GM23248 (cell line): ENCODE measurements around the gene DCUN1D3. TPM values are rescaled to one million over a fixed set of nuclear protein-coding genes. Genes with fewer than 3 reads are reported as not detected.

ENCODE experiments used
- DNase-seq: peaks from one replicate; pipeline ENCODE4 v3.0.0-alpha.2; 2015
- H2AFZ ChIP-seq: fragments of 200-600 bp; sonication (generic); 2 replicates; pipeline ENCODE4 v1.6.1; 2016; ENCODE audit warnings: antibody characterized with exemption
- H3F3A ChIP-seq: fragments of 200-600 bp; sonication (generic); 2 replicates; pipeline ENCODE4 v1.6.1; 2016; ENCODE audit warnings: mild to moderate bottlenecking, antibody characterized with exemption, mixed run types; ENCODE audit not compliant: insufficient read depth
- H3K27ac ChIP-seq: fragments of 200-600 bp; sonication (generic); 2 replicates; pipeline ENCODE4 v1.5.1; 2016; ENCODE audit warnings: mild to moderate bottlenecking
- H3K27me3 ChIP-seq: fragments of 200-600 bp; sonication (generic); replicated peaks from 2 replicates; pipeline ENCODE4 v1.6.1; 2016; ENCODE audit warnings: mild to moderate bottlenecking; ENCODE audit not compliant: insufficient read depth
- H3K36me3 ChIP-seq: fragments of 200-600 bp; sonication (generic); 2 replicates; pipeline ENCODE4 v1.6.1; 2016; ENCODE audit warnings: low read depth, mild to moderate bottlenecking
- H3K4me1 ChIP-seq: fragments of 200-600 bp; sonication (generic); 2 replicates; pipeline ENCODE4 v1.6.1; 2016; ENCODE audit warnings: mild to moderate bottlenecking; ENCODE audit not compliant: insufficient read depth
- H3K4me2 ChIP-seq: fragments of 200-600 bp; sonication (generic); one replicate; pipeline ENCODE4 v1.6.1; 2016; ENCODE audit warnings: mild to moderate bottlenecking; ENCODE audit not compliant: unreplicated experiment
- H3K4me3 ChIP-seq: fragments of 200-600 bp; sonication (generic); 2 replicates; pipeline ENCODE4 v1.5.1; 2016; ENCODE audit warnings: mild to moderate bottlenecking
- H3K79me2 ChIP-seq: fragments of 200-600 bp; sonication (generic); 2 replicates; pipeline ENCODE4 v1.6.1; 2016; ENCODE audit warnings: mild to moderate bottlenecking; ENCODE audit not compliant: insufficient read depth
- H3K9ac ChIP-seq: fragments of 200-600 bp; sonication (generic); 2 replicates; pipeline ENCODE4 v1.6.1; 2016; ENCODE audit warnings: mild to moderate bottlenecking
- H3K9me2 ChIP-seq: fragments of 200-600 bp; sonication (generic); 2 replicates; pipeline ENCODE4 v1.6.1; 2016; ENCODE audit warnings: mixed run types, mild to moderate bottlenecking, moderate library complexity; ENCODE audit not compliant: insufficient read depth
- H3K9me3 ChIP-seq: fragments of 200-600 bp; sonication (generic); one replicate; pipeline ENCODE4 v1.6.1; 2017; ENCODE audit warnings: low read depth
- H4K20me1 ChIP-seq: fragments of 200-600 bp; sonication (generic); 2 replicates; pipeline ENCODE4 v1.6.0; 2016; ENCODE audit not compliant: insufficient read depth
- EZH2 ChIP-seq: fragments of 200-600 bp; sonication (generic); IDR thresholded peaks from 2 replicates; pipeline ENCODE4 v1.6.1; 2018; ENCODE audit warnings: antibody characterized with exemption, mild to moderate bottlenecking; ENCODE audit not compliant: insufficient read depth, poor library complexity, severe bottlenecking
- EZH2phosphoT487 ChIP-seq: fragments of 200-600 bp; sonication (generic); IDR thresholded peaks from 2 replicates; pipeline ENCODE4 v1.6.1; 2018; ENCODE audit warnings: antibody characterized with exemption, moderate library complexity, mild to moderate bottlenecking, low read depth; ENCODE audit not compliant: insufficient read depth
- WGBS, 2 experiments: methylation state at CpG; one replicate each; pipeline ENCODE4 v1.1.6; 2015 to 2017; ENCODE audit warnings: low lambda C conversion rate in 2 of 2, low coverage in 1 of 2; ENCODE audit errors: missing lambda C conversion rate in 2 of 2; 5-methylcytosine and 5-hydroxymethylcytosine counted together
- in situ Hi-C: fragments of 300-500 bp; cut with MboI; formaldehyde crosslinking; loops from 2 replicates; pipeline ENCODE4 v1.15.0; 2020
- polyA plus RNA-seq: library from polyadenylated mRNA; unstranded; fragments of >200 nt; fragmentation: Nextera tagmentation; extraction: Ambion mirVana; gene quantifications from 2 replicates; pipeline ENCODE4 v1.2.1, GENCODE V29; 2016
- total RNA-seq: library from RNA; depleted of rRNA; stranded (reverse); fragments of >200 nt; shearing (Covaris generic); gene quantifications from 2 replicates; pipeline ENCODE4 v1.2.3, GENCODE V29; 2014

Gene DCUN1D3
- total and polyA plus RNA-seq, 2 experiments from 2014 or later: 15.2 to 35.2 TPM

DNA sequence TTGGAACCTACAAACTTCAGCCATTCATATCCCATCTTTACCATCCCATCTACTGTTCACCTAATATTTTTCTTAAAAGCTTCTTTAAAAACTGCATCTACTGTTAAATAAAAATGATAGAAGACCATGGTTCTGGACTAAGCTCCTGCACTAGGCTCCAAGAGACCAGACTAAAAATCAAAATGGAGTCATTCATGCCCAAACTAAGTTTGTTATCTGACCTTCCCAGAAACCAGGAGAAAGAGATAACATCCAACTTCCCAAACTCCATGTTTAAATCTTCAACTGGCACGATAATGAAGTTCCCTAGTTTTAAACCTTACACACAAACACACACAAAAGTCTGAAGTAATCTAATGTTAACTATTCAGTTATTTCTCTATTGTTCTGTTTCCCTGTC, 13.8 kb downstream of the DCUN1D3 start:
- no peak overlapping the region for H3K27ac ChIP-seq
- no peak overlapping the region for H3K9ac ChIP-seq
- no peak overlapping the region for H3K4me2 ChIP-seq
- no peaks in the 10 kb centered on the region for H3K9me2 ChIP-seq
- peaks cover 34% of the 10 kb centered on the region; the same call in 1 of the 2 replicates for H3F3A ChIP-seq
- peaks cover 15% of the 10 kb centered on the region for H3K4me1 ChIP-seq
- in situ Hi-C loops: no loop called here
- WGBS, 2 experiments: 43 to 69% methylated on average over 1 of the region's 1 CpG
- no peak overlapping the region for H3K4me3 ChIP-seq
- H2AFZ ChIP-seq: no peak overlapping the region
- H3K36me3 ChIP-seq: no peaks in the 10 kb centered on the region
- H3K9me3 ChIP-seq: no peaks in the 10 kb centered on the region
- no peak for TF ChIP-seq EZH2
- no peak for TF ChIP-seq EZH2phosphoT487
- peaks cover 38% of the 10 kb centered on the region for H4K20me1 ChIP-seq
- H3K79me2 ChIP-seq: peaks cover 100% of the 10 kb centered on the region
- H3K27me3 ChIP-seq: no peaks in the 10 kb centered on the region
- no peak for DNase-seq

DNA sequence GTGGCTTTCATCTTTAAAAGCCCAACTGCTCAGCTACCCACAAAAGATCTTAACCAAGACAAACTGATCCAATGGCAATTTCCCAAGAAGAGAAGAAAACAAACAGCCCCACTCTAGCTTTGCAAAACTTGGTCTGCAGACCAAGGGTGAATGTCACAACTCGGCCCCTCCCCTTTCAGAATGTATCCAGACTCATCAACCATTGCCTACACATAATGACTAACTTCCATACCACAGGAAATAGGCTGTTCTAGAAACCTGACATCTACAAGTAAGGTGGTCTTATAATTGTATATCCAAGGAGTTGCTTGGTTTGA, 16.0 kb downstream of the DCUN1D3 start:
- peak overlapping the region; percentile 27 for H3K4me2 ChIP-seq
- peaks cover 37% of the 10 kb centered on the region for H4K20me1 ChIP-seq
- in situ Hi-C loops: no loop called here
- no peak for TF ChIP-seq EZH2
- no peak for TF ChIP-seq EZH2phosphoT487
- peaks cover 26% of the 10 kb centered on the region for H3K4me1 ChIP-seq
- peak; percentile 65 for DNase-seq
- H3K9ac ChIP-seq: no peak overlapping the region
- H3K27ac ChIP-seq: peak overlapping the region; percentile 9
- WGBS, 2 experiments: 50 to 64% methylated on average over 1 of the region's 1 CpG
- H3K4me3 ChIP-seq: no peak overlapping the region
- no peaks in the 10 kb centered on the region for H3K9me2 ChIP-seq
- no peaks in the 10 kb centered on the region for H3K9me3 ChIP-seq
- no peak overlapping the region for H2AFZ ChIP-seq
- no peaks in the 10 kb centered on the region for H3K36me3 ChIP-seq
- peaks cover 45% of the 10 kb centered on the region for H3F3A ChIP-seq
- H3K79me2 ChIP-seq: peaks cover 100% of the 10 kb centered on the region
- H3K27me3 ChIP-seq: no peaks in the 10 kb centered on the region

DNA sequence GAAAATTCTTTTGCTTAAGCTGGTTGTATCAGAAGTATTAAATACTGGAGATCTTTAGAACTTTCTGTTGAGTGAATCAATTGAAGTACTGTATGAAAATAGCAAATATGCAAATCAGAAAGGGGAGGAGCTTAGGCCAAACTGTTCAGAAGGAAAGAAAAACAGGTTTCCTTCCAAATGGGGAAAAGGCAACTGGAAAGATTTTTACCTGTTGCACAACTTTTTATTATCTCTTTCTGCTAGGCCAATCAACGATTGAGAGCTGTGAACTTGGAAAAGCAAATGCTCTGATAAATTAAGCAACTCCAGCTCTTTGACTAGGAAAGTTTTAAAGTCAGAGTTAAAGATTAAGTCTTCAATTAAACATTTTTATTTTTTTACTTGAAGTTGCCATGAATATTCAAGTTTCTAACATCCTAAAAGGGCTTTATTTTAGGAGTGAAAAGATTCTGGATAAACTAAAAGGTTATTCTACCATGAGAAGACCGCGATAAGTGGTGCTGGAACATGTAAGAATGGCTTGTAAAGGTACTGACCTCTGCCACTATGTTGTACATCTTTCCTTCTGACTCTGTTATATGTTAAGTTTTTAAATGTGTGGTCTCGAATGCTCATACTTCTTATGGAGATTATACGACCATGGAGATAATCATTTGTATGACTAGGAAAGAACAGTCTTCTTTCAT, 16.5 kb downstream of the DCUN1D3 start:
- H3K9me3 ChIP-seq: no peaks in the 10 kb centered on the region
- H3K79me2 ChIP-seq: peaks cover 100% of the 10 kb centered on the region
- peak overlapping the region; percentile 9 for H3K27ac ChIP-seq
- H3K9ac ChIP-seq: no peak overlapping the region
- H4K20me1 ChIP-seq: peaks cover 35% of the 10 kb centered on the region
- H3K36me3 ChIP-seq: no peaks in the 10 kb centered on the region; the same call in 1 of the 2 replicates
- TF ChIP-seq EZH2phosphoT487 (no peak), EZH2 (no peak)
- no peak overlapping the region for H2AFZ ChIP-seq
- H3K4me1 ChIP-seq: peaks cover 31% of the 10 kb centered on the region
- H3K9me2 ChIP-seq: no peaks in the 10 kb centered on the region
- peaks cover 50% of the 10 kb centered on the region for H3F3A ChIP-seq
- WGBS, 2 experiments: 60 to 70% methylated on average over 5 of the region's 5 CpGs
- no peaks in the 10 kb centered on the region for H3K27me3 ChIP-seq
- in situ Hi-C loops: no loop called here
- H3K4me3 ChIP-seq: no peak overlapping the region
- DNase-seq: no peak
- H3K4me2 ChIP-seq: peak overlapping the region; percentile 27

DNA sequence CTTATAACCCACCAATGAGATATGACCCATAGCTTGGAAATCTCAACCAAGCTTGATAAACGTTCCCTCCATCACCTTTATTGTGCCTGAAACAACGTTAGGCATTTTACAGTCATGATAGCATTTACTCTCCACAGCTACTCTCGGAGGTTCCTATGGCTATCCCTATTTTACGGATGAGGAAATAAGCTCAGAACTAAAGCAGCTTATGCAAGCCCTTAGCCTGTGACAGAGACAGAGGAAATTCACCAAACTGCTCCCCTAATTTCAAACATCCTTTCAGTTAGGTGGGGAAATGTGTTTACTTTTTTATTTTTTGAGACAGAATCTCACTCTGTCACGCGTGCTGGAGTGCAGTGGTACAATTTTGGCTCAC, 18.7 kb downstream of the DCUN1D3 start:
- peaks cover 36% of the 10 kb centered on the region for H3K4me1 ChIP-seq
- no peak overlapping the region for H3K9ac ChIP-seq
- no peak overlapping the region for H3K4me2 ChIP-seq
- H3F3A ChIP-seq: peaks cover 57% of the 10 kb centered on the region
- H3K27ac ChIP-seq: no peak overlapping the region
- no peak for TF ChIP-seq EZH2
- TF ChIP-seq EZH2phosphoT487: no peak
- peaks cover 100% of the 10 kb centered on the region for H3K79me2 ChIP-seq
- in situ Hi-C loops: no loop called here
- no peaks in the 10 kb centered on the region for H3K9me3 ChIP-seq
- no peaks in the 10 kb centered on the region for H3K27me3 ChIP-seq
- H3K36me3 ChIP-seq: peaks cover 6% of the 10 kb centered on the region; the same call in 1 of the 2 replicates
- no peak overlapping the region for H2AFZ ChIP-seq
- WGBS, 2 experiments: 92 to 94% methylated on average over 6 of the region's 6 CpGs
- no peak for DNase-seq
- H3K9me2 ChIP-seq: no peaks in the 10 kb centered on the region
- peaks cover 22% of the 10 kb centered on the region; the same call in 1 of the 2 replicates for H4K20me1 ChIP-seq
- no peak overlapping the region for H3K4me3 ChIP-seq
